Endothelial cell of umbilical vein (primary cell): Measurements from ENCODE around the gene SETMAR. TPM values are rescaled to one million over a fixed set of nuclear protein-coding genes. Genes with fewer than 3 reads are reported as not detected.

ENCODE experiments used
- BruUV-seq: library from RNA; stranded (reverse); fragments of 400-500 nt; replicated peaks from 2 replicates; lab custom pipeline; 2021; lab: Mats Ljungman, UMichigan
- CTCF ChIA-PET: fragments of 300-600, 350-600 bp; sonication (Branson Sonifier 250); formaldehyde crosslinking; loops from one replicate; lab custom pipeline; 2021; ENCODE audit warnings: antibody characterized with exemption, inconsistent platforms; lab: Charles Lee
- POLR2A ChIA-PET: fragments of 300-600, 350-600 bp; sonication (Branson Sonifier 250); formaldehyde crosslinking; loops from one replicate; lab custom pipeline; 2021; ENCODE audit warnings: antibody characterized with exemption, inconsistent platforms; lab: Charles Lee
- DNase-seq: peaks from one replicate; pipeline ENCODE4 v3.0.0-alpha.2; 2011; ENCODE audit warnings: low read depth, low spot score
- FAIRE-seq: peaks from 2 replicates; lab custom pipeline; 2011; peaks lifted over from hg19 to GRCh38; lab: Jason Lieb, UNC
- H2AFZ ChIP-seq: 2 replicates; pipeline ENCODE4 v1.6.0; 2012; ENCODE audit warnings: low read depth, low read length, control low read depth, inconsistent platforms
- H3K27ac ChIP-seq: 2 replicates; pipeline ENCODE4 v1.5.1; 2011; ENCODE audit warnings: low read depth, mild to moderate bottlenecking, control low read depth, low read length, moderate library complexity; ENCODE audit not compliant: insufficient read depth
- H3K27me3 ChIP-seq, 2 experiments: 2 replicates each; pipeline versions ENCODE4 v1.6.0 to v1.6.1; 2011; ENCODE audit warnings: low read length in 2 of 2, mixed read lengths in 1 of 2; ENCODE audit not compliant: control insufficient read depth in 2 of 2, insufficient read depth in 2 of 2
- H3K36me3 ChIP-seq, 2 experiments: 2 replicates in 1 of 2; 3 replicates in 1 of 2; pipeline ENCODE4 v1.5.1; 2011; ENCODE audit warnings: low read length in 2 of 2, mild to moderate bottlenecking in 1 of 2, moderate library complexity in 1 of 2; ENCODE audit not compliant: control insufficient read depth in 2 of 2, insufficient read depth in 2 of 2; ENCODE audit errors: extremely low read depth in 1 of 2
- H3K4me1 ChIP-seq: 3 replicates; pipeline ENCODE4 v1.5.1; 2011; ENCODE audit warnings: mild to moderate bottlenecking, low read length; ENCODE audit not compliant: control insufficient read depth, insufficient read depth; ENCODE audit errors: extremely low read depth
- H3K4me2 ChIP-seq: 2 replicates; pipeline ENCODE4 v1.6.1; 2011; ENCODE audit warnings: low read length, control low read depth, mixed read lengths; ENCODE audit not compliant: insufficient read depth
- H3K4me3 ChIP-seq, 3 experiments: fragments of 200-600 bp in 1 of 3; sonication (generic), shearing (Covaris generic) in 1 of 3; replicated peaks in 1 of 3; 2 replicates each; pipeline ENCODE4 v1.5.1; 2011 to 2016; ENCODE audit warnings: control low read depth in 3 of 3, low read length in 3 of 3, mild to moderate bottlenecking in 2 of 3, inconsistent platforms in 1 of 3, low read depth in 1 of 3, moderate library complexity in 1 of 3; ENCODE audit not compliant: insufficient read depth in 1 of 3
- H3K79me2 ChIP-seq: 2 replicates; pipeline ENCODE4 v1.6.0; 2012; ENCODE audit warnings: low read length, inconsistent platforms; ENCODE audit not compliant: control insufficient read depth, insufficient read depth
- H3K9ac ChIP-seq: replicated peaks from 2 replicates; pipeline ENCODE3; 2011; ENCODE audit warnings: low read length, control low read depth; ENCODE audit not compliant: insufficient read depth; ENCODE audit errors: extremely low read depth
- H3K9me1 ChIP-seq: replicated peaks from 3 replicates; pipeline ENCODE4 v1.6.0; 2011; ENCODE audit warnings: mild to moderate bottlenecking, low read length; ENCODE audit not compliant: control insufficient read depth, insufficient read depth; ENCODE audit errors: extremely low read depth
- H3K9me3 ChIP-seq: replicated peaks from 2 replicates; pipeline ENCODE4 v1.5.1; 2012; ENCODE audit warnings: low read length, inconsistent platforms; ENCODE audit not compliant: control insufficient read depth, insufficient read depth
- H4K20me1 ChIP-seq: replicated peaks from 2 replicates; pipeline ENCODE3; 2011; ENCODE audit warnings: mild to moderate bottlenecking, low read length; ENCODE audit not compliant: control insufficient read depth, insufficient read depth; ENCODE audit errors: extremely low read depth
- CTCF ChIP-seq, 2 donors: IDR thresholded peaks; 1 replicate in 1 of 2; 2 replicates in 1 of 2; pipeline ENCODE4 v1.5.1; 2011; ENCODE audit warnings: low read length in 2 of 2, mild to moderate bottlenecking in 2 of 2, moderate library complexity in 2 of 2, control low read depth in 1 of 2, inconsistent platforms in 1 of 2, low read depth in 1 of 2; ENCODE audit not compliant: insufficient read depth in 1 of 2; ENCODE audit errors: extremely low read depth in 1 of 2
- EZH2 ChIP-seq: IDR thresholded peaks from 2 replicates; pipeline ENCODE4 v1.6.1; 2012; ENCODE audit warnings: borderline replicate concordance, low read depth, mild to moderate bottlenecking, moderate library complexity, low read length, inconsistent platforms; ENCODE audit not compliant: severe bottlenecking
- FOS ChIP-seq: IDR thresholded peaks from 2 replicates; pipeline ENCODE4 v1.6.1; 2011; ENCODE audit warnings: mild to moderate bottlenecking, low read length, moderate library complexity, borderline replicate concordance; ENCODE audit not compliant: insufficient read depth
- GATA2 ChIP-seq: IDR thresholded peaks from 2 replicates; pipeline ENCODE4 v1.7.0; 2011; ENCODE audit warnings: low read depth, mild to moderate bottlenecking, moderate library complexity, mixed read lengths, low read length; ENCODE audit not compliant: insufficient read length, insufficient read depth
- JUN ChIP-seq: IDR thresholded peaks from 2 replicates; pipeline ENCODE4 v1.6.1; 2011; ENCODE audit warnings: borderline replicate concordance, low read depth; ENCODE audit not compliant: insufficient read length, insufficient read depth
- MAX ChIP-seq: IDR thresholded peaks from 2 replicates; pipeline ENCODE4 v1.6.1; 2011; ENCODE audit not compliant: insufficient read depth, insufficient read length
- MYC ChIP-seq: IDR thresholded peaks from one replicate; pipeline ENCODE4 v1.6.1; 2011; ENCODE audit warnings: mild to moderate bottlenecking, low read depth, low read length
- POLR2A ChIP-seq: IDR thresholded peaks from 2 replicates; pipeline ENCODE4 v1.6.1; 2012; ENCODE audit warnings: low read depth, mild to moderate bottlenecking, control low read depth, low read length
- POLR2AphosphoS5 ChIP-seq: IDR thresholded peaks from 2 replicates; pipeline ENCODE4 v1.6.1; 2012; ENCODE audit warnings: low read depth, mild to moderate bottlenecking, control low read depth, low read length, moderate library complexity; ENCODE audit not compliant: insufficient read depth
- dilution Hi-C: fragments of 300-500 bp; cut with MboI; formaldehyde crosslinking; loops from one replicate; pipeline ENCODE4 v1.15.0; 2019; ENCODE audit warnings: low sequenced_read_pairs; ENCODE audit not compliant: extremely low pct_ligation_motif_present
- intact Hi-C: fragments of 100-400 bp; cut with micrococcal nuclease; formaldehyde crosslinking; loops from one replicate; pipeline ENCODE4 v1.10.0; 2022
- polyA plus RNA-seq, 4 experiments: library from polyadenylated mRNA; depleted of rRNA in 3 of 4; stranded (reverse) in 3 of 4; unstranded in 1 of 4; fragments of >200 nt; gene quantifications; 2 replicates each; pipeline versions ENCODE4 v1.2.1 to v1.2.3, GENCODE V29; 2011 to 2012; ENCODE audit warnings: missing spikeins in 1 of 4
- total RNA-seq: library from RNA; stranded (reverse); gene quantifications from 2 replicates; pipeline ENCODE4 v1.2.3, GENCODE V29; 2021

SETMAR gene
- total and polyA plus RNA-seq, 2 donors (not counting 3 experiments of a cell fraction or from before 2014, with no cell fraction given): 9.6 to 15.4 TPM

- intact Hi-C loops: no loop called here
- no peak overlapping the region for H3K4me3 ChIP-seq
- DNase-seq (no peak), FAIRE-seq (no peak)
- dilution Hi-C loops: no loop called here
- no peak for TF ChIP-seq CTCF (IDR thresholded peaks at IDR 0.05; ENCODE audit: extremely low read depth in 1 of 2, insufficient read depth in 1 of 2, low read depth in 1 of 2, low read length in 2 of 2)
- no peak for TF ChIP-seq MAX
- no peak for TF ChIP-seq POLR2AphosphoS5
- no peak for TF ChIP-seq JUN
- TF ChIP-seq GATA2: no peak
- no peak for TF ChIP-seq EZH2
- TF ChIP-seq FOS: no peak
- TF ChIP-seq POLR2A: no peak
- no peak for TF ChIP-seq MYC
- no peak overlapping the region for H3K4me2 ChIP-seq
- H3K79me2 ChIP-seq: no peaks in the 10 kb centered on the region
- H4K20me1 ChIP-seq: no peaks in the 10 kb centered on the region
- H3K27ac ChIP-seq: no peak overlapping the region
- no peak overlapping the region for H3K9ac ChIP-seq
- ChIA-PET POLR2A (interaction anchor here (0.6 kb wide), 1 partner anchor 181 kb away, joined by 3 read pairs; the partner anchor contains the start of gene ITPR1), CTCF (interaction anchor here (2.5 kb wide), 1 partner anchor 322 kb away, joined by 10 read pairs; no protein-coding TSS in a partner anchor)
- no peak overlapping the region for H2AFZ ChIP-seq
- no peaks in the 10 kb centered on the region for H3K27me3 ChIP-seq
- peaks cover 14% of the 10 kb centered on the region for H3K4me1 ChIP-seq
- H3K36me3 ChIP-seq: peaks cover 1 to 4% of the 10 kb centered on the region in 2 experiments
- no TSS peak for BruUV-seq
- H3K9me1 ChIP-seq: no peaks in the 10 kb centered on the region
- H3K9me3 ChIP-seq: no peaks in the 10 kb centered on the region
Measured at GRCh38 chr3:4311496-4311895, 8.3 kb downstream of the SETMAR start.
